ENCODE results near the gene CEP20.

Gene CEP20

DNA sequence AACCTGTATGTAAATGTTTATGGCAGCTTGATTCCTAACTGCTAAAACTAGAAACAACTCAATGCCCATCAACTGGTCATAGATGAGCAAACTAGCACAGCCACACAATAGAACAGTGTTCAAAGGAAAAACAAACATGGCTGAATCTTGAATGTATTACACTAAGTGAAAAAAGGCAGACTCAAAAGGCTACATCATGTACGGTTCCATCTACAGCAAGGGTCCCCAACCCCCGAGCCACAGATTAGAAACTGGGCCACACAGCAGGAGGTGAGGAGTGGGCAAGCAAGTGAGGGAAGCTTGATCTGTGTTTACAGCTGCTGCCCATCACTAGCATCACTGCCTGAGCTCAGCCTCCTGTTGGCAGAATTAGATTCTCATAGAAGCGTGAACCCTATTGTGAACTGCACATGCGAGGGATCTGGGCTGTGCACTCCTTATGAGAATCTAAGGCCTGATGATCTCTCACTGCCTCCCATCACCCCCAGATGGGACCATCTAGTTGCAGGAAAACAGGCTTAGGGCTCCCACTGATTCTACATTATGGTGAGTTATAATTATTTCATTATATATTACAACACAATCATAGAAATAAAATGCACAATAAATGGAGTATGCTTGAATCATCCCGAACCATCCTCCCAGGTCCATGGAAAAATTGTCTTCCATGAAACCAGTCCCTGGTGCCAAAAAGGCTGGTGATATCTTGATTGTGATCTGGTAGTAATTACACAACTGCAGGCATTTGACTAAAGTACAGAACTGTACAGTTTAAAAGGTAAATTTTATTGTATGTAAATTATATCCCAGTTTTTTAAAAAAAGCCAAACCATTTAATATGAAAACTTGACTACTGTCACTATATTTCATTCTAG is 7.7 kb downstream of the CEP20 start:
- Histone ChIP-seq H2AFZ (ENCODE audit: low read length, unreplicated experiment) (no peak overlapping the region), H3K27ac (ENCODE audit: low read depth, low read length) (peak overlapping the region; percentile 94), H3K4me1 (ENCODE audit: control insufficient read depth, insufficient read depth, low read length, unreplicated experiment) (peaks cover 31% of the 10 kb centered on the region), H3K36me3 (ENCODE audit: insufficient read depth, low read length) (peaks cover 11% of the 10 kb centered on the region; the same call in 1 of the 2 replicates), H3K4me3 (ENCODE audit: low read depth, low read length) (no peak overlapping the region), H3K79me2 (ENCODE audit: control insufficient read depth, insufficient read depth, low read length, unreplicated experiment) (peaks cover 45% of the 10 kb centered on the region), H3K27me3 (ENCODE audit: insufficient read depth, low read length) (no peaks in the 10 kb centered on the region)

GRCh38 chr16:15879255-15879811 is 9.1 kb downstream of the CEP20 start:
- peaks cover 33% of the 10 kb centered on the region for H3K79me2 ChIP-seq (ENCODE audit: control insufficient read depth, insufficient read depth, low read length, unreplicated experiment)
- H2AFZ ChIP-seq (ENCODE audit: low read length, unreplicated experiment), result no peak overlapping the region
- H3K4me1 ChIP-seq (ENCODE audit: control insufficient read depth, insufficient read depth, low read length, unreplicated experiment), result peaks cover 31% of the 10 kb centered on the region
- no peaks in the 10 kb centered on the region for H3K27me3 ChIP-seq (ENCODE audit: insufficient read depth, low read length)
- H3K4me3 ChIP-seq (ENCODE audit: low read depth, low read length), result no peak overlapping the region
- peak overlapping the region; percentile 94 for H3K27ac ChIP-seq (ENCODE audit: low read depth, low read length)
- peaks cover 11% of the 10 kb centered on the region; the same call in 1 of the 2 replicates for H3K36me3 ChIP-seq (ENCODE audit: insufficient read depth, low read length)

GRCh38 chr16:15876503-15876902 is 11.9 kb downstream of the CEP20 start:
- Histone ChIP-seq H3K4me3 (ENCODE audit: low read depth, low read length) (no peak overlapping the region), H2AFZ (ENCODE audit: low read length, unreplicated experiment) (no peak overlapping the region), H3K36me3 (ENCODE audit: insufficient read depth, low read length) (peaks cover 10% of the 10 kb centered on the region), H3K79me2 (ENCODE audit: control insufficient read depth, insufficient read depth, low read length, unreplicated experiment) (peaks cover 26% of the 10 kb centered on the region), H3K27me3 (ENCODE audit: insufficient read depth, low read length) (no peaks in the 10 kb centered on the region), H3K27ac (ENCODE audit: low read depth, low read length) (no peak overlapping the region), H3K4me1 (ENCODE audit: control insufficient read depth, insufficient read depth, low read length, unreplicated experiment) (peaks cover 25% of the 10 kb centered on the region)

- Histone ChIP-seq H3K27ac (ENCODE audit: low read depth, low read length) (no peak overlapping the region), H3K36me3 (ENCODE audit: insufficient read depth, low read length) (peaks cover 10% of the 10 kb centered on the region), H3K27me3 (ENCODE audit: insufficient read depth, low read length) (no peaks in the 10 kb centered on the region), H2AFZ (ENCODE audit: low read length, unreplicated experiment) (no peak overlapping the region), H3K79me2 (ENCODE audit: control insufficient read depth, insufficient read depth, low read length, unreplicated experiment) (peaks cover 21% of the 10 kb centered on the region), H3K4me3 (ENCODE audit: low read depth, low read length) (no peak overlapping the region), H3K4me1 (ENCODE audit: control insufficient read depth, insufficient read depth, low read length, unreplicated experiment) (peaks cover 11% of the 10 kb centered on the region)
These were observed 13.6 kb downstream of the CEP20 start for GRCh38 chr16:15874745-15875314.

DNA sequence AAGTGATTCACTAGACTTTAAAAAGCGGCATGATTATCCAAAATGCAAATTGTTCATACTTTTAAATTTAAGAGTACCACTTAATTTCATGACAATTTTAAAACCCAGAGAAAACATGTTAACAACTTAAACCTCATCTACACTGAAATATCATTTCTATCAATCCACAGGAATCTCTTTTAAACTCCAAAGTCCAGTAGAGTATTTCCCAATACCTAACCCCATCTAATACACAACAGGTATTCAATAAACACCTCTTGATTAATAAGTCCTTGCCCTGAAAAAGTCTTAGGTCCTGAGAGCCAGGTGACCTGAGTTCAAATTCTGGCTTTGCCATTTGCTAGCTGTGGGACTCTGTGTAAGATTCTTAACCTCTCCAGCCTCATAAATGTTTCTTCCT is 14.7 kb downstream of the CEP20 start:
- Histone ChIP-seq H3K27ac (ENCODE audit: low read depth, low read length) (no peak overlapping the region), H3K79me2 (ENCODE audit: control insufficient read depth, insufficient read depth, low read length, unreplicated experiment) (peaks cover 16% of the 10 kb centered on the region), H3K4me1 (ENCODE audit: control insufficient read depth, insufficient read depth, low read length, unreplicated experiment) (peaks cover 2% of the 10 kb centered on the region)

DNA sequence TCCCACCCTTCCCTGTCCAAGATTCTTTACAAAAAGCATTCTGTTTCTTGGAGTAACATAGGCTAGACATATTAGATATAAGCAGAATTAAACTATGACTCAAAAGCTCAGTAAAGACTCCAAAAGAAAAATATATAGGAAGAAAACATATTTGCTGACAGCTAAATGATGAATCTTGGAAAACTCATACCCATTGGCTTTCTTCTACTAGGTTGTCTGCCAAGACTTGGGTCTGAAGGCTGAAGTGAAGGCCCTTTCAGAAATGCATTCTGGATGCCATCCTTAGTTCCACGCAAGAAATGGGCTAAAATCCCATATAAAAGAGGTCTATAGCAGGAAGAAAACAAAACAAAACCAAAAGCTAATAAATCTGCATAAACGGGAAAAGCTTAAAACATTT is 15.1 kb downstream of the CEP20 start:
- peaks cover 5% of the 10 kb centered on the region for H3K36me3 ChIP-seq (ENCODE audit: insufficient read depth, low read length)
- H3K27ac ChIP-seq (ENCODE audit: low read depth, low read length), result no peak overlapping the region
- H3K79me2 ChIP-seq (ENCODE audit: control insufficient read depth, insufficient read depth, low read length, unreplicated experiment), result peaks cover 12% of the 10 kb centered on the region
- H3K27me3 ChIP-seq (ENCODE audit: insufficient read depth, low read length), result no peaks in the 10 kb centered on the region
- H2AFZ ChIP-seq (ENCODE audit: low read length, unreplicated experiment), result no peak overlapping the region
- no peaks in the 10 kb centered on the region for H3K4me1 ChIP-seq (ENCODE audit: control insufficient read depth, insufficient read depth, low read length, unreplicated experiment)
- H3K4me3 ChIP-seq (ENCODE audit: low read depth, low read length), result no peak overlapping the region

More for the DNA sequence above, 14.7 kb downstream of the CEP20 start:
- H2AFZ ChIP-seq (ENCODE audit: low read length, unreplicated experiment), result no peak overlapping the region
- H3K4me3 ChIP-seq (ENCODE audit: low read depth, low read length), result no peak overlapping the region
- H3K36me3 ChIP-seq (ENCODE audit: insufficient read depth, low read length), result peaks cover 7% of the 10 kb centered on the region
- no peaks in the 10 kb centered on the region for H3K27me3 ChIP-seq (ENCODE audit: insufficient read depth, low read length)

GRCh38 chr16:15870011-15870410 is 18.4 kb downstream of the CEP20 start:
- peaks cover 11% of the 10 kb centered on the region for H3K36me3 ChIP-seq (ENCODE audit: insufficient read depth, low read length)

GRCh38 chr16:15866451-15866850 is 22.0 kb downstream of the CEP20 start:
- Histone ChIP-seq H2AFZ (ENCODE audit: low read length, unreplicated experiment) (no peak overlapping the region), H3K27me3 (ENCODE audit: insufficient read depth, low read length) (no peaks in the 10 kb centered on the region), H3K36me3 (ENCODE audit: insufficient read depth, low read length) (peaks cover 6% of the 10 kb centered on the region; the same call in 1 of the 2 replicates), H3K27ac (ENCODE audit: low read depth, low read length) (no peak overlapping the region), H3K79me2 (ENCODE audit: control insufficient read depth, insufficient read depth, low read length, unreplicated experiment) (no peaks in the 10 kb centered on the region), H3K4me1 (ENCODE audit: control insufficient read depth, insufficient read depth, low read length, unreplicated experiment) (no peaks in the 10 kb centered on the region), H3K4me3 (ENCODE audit: low read depth, low read length) (no peak overlapping the region)

More at GRCh38 chr16:15870011-15870410, 18.4 kb downstream of the CEP20 start:
- Histone ChIP-seq H3K4me1 (ENCODE audit: control insufficient read depth, insufficient read depth, low read length, unreplicated experiment) (no peaks in the 10 kb centered on the region), H3K27me3 (ENCODE audit: insufficient read depth, low read length) (no peaks in the 10 kb centered on the region), H3K27ac (ENCODE audit: low read depth, low read length) (no peak overlapping the region), H3K79me2 (ENCODE audit: control insufficient read depth, insufficient read depth, low read length, unreplicated experiment) (peaks cover 8% of the 10 kb centered on the region), H3K4me3 (ENCODE audit: low read depth, low read length) (no peak overlapping the region), H2AFZ (ENCODE audit: low read length, unreplicated experiment) (no peak overlapping the region)

DNA sequence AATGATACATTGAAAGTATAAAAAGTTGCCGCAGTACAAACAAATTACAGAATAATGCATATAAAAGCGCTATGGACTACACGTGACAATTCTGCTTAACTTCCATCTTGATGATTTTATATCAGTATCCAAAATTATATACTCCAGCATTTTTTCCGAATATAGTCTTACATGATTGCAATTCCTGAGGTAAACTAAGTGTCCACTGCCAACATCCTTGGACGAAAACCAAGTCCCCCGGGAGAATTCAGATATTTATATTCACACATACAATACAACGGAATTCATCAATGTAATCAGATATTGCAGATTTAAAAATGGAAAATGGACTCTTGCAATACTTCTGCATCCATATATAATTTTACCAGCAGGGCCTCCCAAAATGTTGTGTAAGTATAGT is 22.7 kb downstream of the CEP20 start:
- Histone ChIP-seq H2AFZ (ENCODE audit: low read length, unreplicated experiment) (no peak overlapping the region), H3K27ac (ENCODE audit: low read depth, low read length) (no peak overlapping the region), H3K4me1 (ENCODE audit: control insufficient read depth, insufficient read depth, low read length, unreplicated experiment) (no peaks in the 10 kb centered on the region), H3K79me2 (ENCODE audit: control insufficient read depth, insufficient read depth, low read length, unreplicated experiment) (no peaks in the 10 kb centered on the region), H3K4me3 (ENCODE audit: low read depth, low read length) (no peak overlapping the region), H3K36me3 (ENCODE audit: insufficient read depth, low read length) (peaks cover 6% of the 10 kb centered on the region; the same call in 1 of the 2 replicates), H3K27me3 (ENCODE audit: insufficient read depth, low read length) (no peaks in the 10 kb centered on the region)

GRCh38 chr16:15864939-15865338 is 23.5 kb downstream of the CEP20 start:
- no peaks in the 10 kb centered on the region for H3K79me2 ChIP-seq (ENCODE audit: control insufficient read depth, insufficient read depth, low read length, unreplicated experiment)
- H3K4me3 ChIP-seq (ENCODE audit: low read depth, low read length), result no peak overlapping the region
- no peak overlapping the region for H2AFZ ChIP-seq (ENCODE audit: low read length, unreplicated experiment)
- no peaks in the 10 kb centered on the region for H3K4me1 ChIP-seq (ENCODE audit: control insufficient read depth, insufficient read depth, low read length, unreplicated experiment)
- no peak overlapping the region for H3K27ac ChIP-seq (ENCODE audit: low read depth, low read length)
- peaks cover 6% of the 10 kb centered on the region; the same call in 1 of the 2 replicates for H3K36me3 ChIP-seq (ENCODE audit: insufficient read depth, low read length)
- no peaks in the 10 kb centered on the region for H3K27me3 ChIP-seq (ENCODE audit: insufficient read depth, low read length)

Measured in ACC112 (cell line).